ENCODE data around the gene CIT.
"Not testable (repeated sequence)": the region's sequence is repeated elsewhere in the genome, so short reads cannot be mapped to it uniquely, and the experiment has no call there.

CIT gene

GRCh38 chr12:119876761-119877638 is at the start of gene CIT:
Gene CIT (minus strand): TSS chr12:119877320. CDS start chr12:119876168, 1,152 bp downstream.
- DNase-seq (ENCODE audit: low spot score): peak; percentile 92

GRCh38 chr12:119925269-119925668 is 48.1 kb upstream of the CIT start:
- no peak for DNase-seq (ENCODE audit: low spot score)

GRCh38 chr12:119920064-119920463 is 42.9 kb upstream of the CIT start:
- no peak for DNase-seq (ENCODE audit: low spot score)

- DNase-seq (ENCODE audit: low spot score): no peak
Observed at GRCh38 chr12:119915894-119916510, 38.9 kb upstream of the CIT start.

GRCh38 chr12:119914666-119915065 is 37.5 kb upstream of the CIT start:
- DNase-seq (ENCODE audit: low spot score): no peak

- no peak for DNase-seq (ENCODE audit: low spot score)
Observed at GRCh38 chr12:119913536-119914330, 36.6 kb upstream of the CIT start.

GRCh38 chr12:119911182-119911581 is 34.1 kb upstream of the CIT start:
- DNase-seq (ENCODE audit: low spot score): no peak

GRCh38 chr12:119910586-119910985 is 33.5 kb upstream of the CIT start:
- no peak for DNase-seq (ENCODE audit: low spot score)

GRCh38 chr12:119902084-119902509 is 25.0 kb upstream of the CIT start:
- DNase-seq (ENCODE audit: low spot score): peak; percentile 86

- no peak for DNase-seq (ENCODE audit: low spot score)
Observed at GRCh38 chr12:119901670-119902069, 24.6 kb upstream of the CIT start.

- no peak for DNase-seq (ENCODE audit: low spot score)
Observed at GRCh38 chr12:119894916-119895315, 17.8 kb upstream of the CIT start.

GRCh38 chr12:119892611-119893010 is 15.5 kb upstream of the CIT start:
- DNase-seq (ENCODE audit: low spot score): not testable (repeated sequence)

GRCh38 chr12:119885549-119885948 is 8.4 kb upstream of the CIT start:
- no peak for DNase-seq (ENCODE audit: low spot score)

GRCh38 chr12:119883791-119884190 is 6.7 kb upstream of the CIT start:
- not testable (repeated sequence) for DNase-seq (ENCODE audit: low spot score)

- DNase-seq (ENCODE audit: low spot score): no peak
Observed at GRCh38 chr12:119883237-119883636, 6.1 kb upstream of the CIT start.

GRCh38 chr12:119877639-119877948 is 474 bp upstream of the CIT start:
- DNase-seq (ENCODE audit: low spot score): no peak

- no peak for DNase-seq (ENCODE audit: low spot score)
Observed at GRCh38 chr12:119870457-119870856, 6.7 kb downstream of the CIT start.

- DNase-seq (ENCODE audit: low spot score): peak; percentile 59
Observed at GRCh38 chr12:119869720-119870119, 7.4 kb downstream of the CIT start.

GRCh38 chr12:119868992-119869391 is 8.1 kb downstream of the CIT start:
- DNase-seq (ENCODE audit: low spot score): peak; percentile 37

GRCh38 chr12:119864591-119864990 is 12.5 kb downstream of the CIT start:
- DNase-seq (ENCODE audit: low spot score): no peak

- no peak for DNase-seq (ENCODE audit: low spot score)
Observed at GRCh38 chr12:119859241-119859640, 17.9 kb downstream of the CIT start.

GRCh38 chr12:119857041-119857591 is 20.0 kb downstream of the CIT start:
- DNase-seq (ENCODE audit: low spot score): peak; percentile 24

Data from SW480 (cell line).